Measurements from ENCODE around the gene GREM1. TPM values are rescaled to one million over a fixed set of nuclear protein-coding genes. Genes with fewer than 3 reads are reported as not detected.

The GREM1 gene
- 18.3 and 58.2 TPM in 2 replicates for total RNA-seq

DNA sequence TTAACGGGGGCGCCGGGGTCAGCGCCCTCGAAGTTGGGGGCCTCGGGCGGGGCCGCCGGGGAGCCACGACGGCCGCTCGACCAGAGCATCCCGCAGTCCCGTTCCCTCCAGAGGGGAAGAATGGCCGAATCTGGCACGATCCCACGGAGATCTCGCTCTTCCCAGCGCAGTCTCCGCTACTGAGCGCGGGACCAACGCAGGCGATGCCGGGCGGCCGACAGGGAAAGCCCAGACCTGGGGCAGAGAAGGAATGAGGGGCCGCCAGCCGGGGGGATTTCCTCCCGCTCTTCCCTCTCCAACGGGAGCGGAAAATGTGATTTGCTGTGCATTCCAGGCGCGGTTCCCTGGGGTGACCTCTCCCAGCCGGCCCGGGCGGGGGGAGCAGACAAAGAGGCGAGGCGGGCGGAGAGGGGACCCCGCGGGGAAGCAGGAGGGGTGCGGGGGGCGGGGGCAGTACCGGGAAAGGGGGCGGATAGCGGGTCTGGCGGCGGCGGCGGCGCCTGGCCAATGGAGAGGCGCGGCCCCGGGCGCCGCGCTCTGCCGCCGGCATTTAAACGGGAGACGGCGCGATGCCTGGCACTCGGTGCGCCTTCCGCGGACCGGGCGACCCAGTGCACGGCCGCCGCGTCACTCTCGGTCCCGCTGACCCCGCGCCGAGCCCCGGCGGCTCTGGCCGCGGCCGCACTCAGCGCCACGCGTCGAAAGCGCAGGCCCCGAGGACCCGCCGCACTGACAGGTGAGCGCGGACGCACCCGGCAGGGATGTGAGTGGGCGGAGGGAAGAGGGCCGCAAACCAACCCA, at the start of gene GREM1:
GREM1 (plus strand) TSS at position 579 of the 801 bp plus-strand sequence. CDS start 12,687 bp downstream, outside the sequence.
- no peak for DNase-seq (ENCODE audit: extremely low read depth, low read depth, low spot score)

DNA sequence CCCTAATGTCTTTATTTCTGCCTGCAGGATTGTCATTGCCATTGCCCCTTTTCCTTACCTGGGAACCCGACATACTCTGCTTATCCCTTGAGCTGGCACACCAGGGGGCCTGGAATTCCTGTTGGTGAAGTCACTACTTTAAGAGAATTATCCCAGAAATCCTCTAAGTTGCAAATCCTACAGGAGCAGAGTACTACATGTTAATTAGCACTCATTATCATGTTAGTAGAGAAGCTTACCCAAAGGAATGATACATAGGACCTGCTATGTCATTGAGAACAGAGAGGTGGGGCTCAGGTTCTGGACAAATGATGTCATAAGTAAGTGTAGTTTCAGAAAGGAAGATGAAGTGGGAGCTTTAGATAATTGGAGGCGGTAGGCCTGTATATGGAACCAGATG, 48.9 kb upstream of the GREM1 start:
- DNase-seq (ENCODE audit: extremely low read depth, low read depth, low spot score), result no peak

DNA sequence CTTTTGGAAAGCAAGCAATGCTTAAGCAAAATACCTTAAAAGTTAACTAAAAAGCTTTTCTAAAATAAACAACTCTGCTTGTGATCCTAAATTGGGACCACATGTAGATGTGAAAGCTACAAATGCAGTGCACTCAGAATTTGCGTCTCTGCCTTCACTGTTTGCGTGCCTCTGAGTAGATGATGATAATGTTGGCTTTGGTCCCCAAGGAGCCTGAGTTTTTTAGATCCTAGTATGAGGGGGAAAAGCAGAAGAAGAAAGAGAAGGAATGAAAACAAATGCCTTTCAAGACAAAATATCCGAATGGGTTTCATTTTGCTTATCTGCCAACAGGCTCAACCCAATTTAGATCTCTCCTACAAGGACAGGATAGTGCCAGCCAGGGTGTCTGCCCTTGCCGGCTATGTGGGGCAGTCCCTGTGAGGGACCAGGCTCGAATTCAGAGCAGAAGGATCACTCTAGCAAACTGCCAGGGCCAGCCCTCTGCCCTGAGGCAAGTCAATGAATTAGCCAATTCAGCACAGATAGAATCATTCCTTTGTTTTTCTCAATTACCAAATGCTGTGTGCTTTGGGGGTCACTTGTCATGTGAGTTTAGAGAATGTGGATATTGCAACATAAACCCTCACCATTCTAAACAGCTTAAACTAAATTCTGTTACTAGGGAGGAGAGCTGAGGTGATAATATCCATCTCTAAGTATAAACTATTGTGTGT, 47.8 kb upstream of the GREM1 start:
- no peak for DNase-seq (ENCODE audit: extremely low read depth, low read depth, low spot score)

DNA sequence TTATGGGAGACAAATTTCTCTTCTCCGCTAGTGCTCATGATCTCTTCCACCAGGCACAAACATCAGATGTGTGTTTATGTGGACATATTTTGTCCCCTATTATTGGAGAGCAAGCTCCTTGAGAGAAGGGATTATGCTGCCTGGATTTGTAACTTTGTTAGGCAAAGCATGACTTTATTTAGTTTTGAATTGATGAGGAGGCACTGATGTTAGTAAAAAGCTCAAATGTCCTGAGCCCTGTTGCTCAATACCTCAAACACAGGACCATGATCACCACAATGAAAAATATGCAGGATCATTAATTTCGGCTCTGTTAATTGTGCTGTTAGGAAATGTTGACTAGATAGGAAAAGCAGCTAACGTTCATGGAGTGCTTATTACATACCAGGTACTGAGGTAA, 47.2 kb upstream of the GREM1 start:
- no peak for DNase-seq (ENCODE audit: extremely low read depth, low read depth, low spot score)

DNA sequence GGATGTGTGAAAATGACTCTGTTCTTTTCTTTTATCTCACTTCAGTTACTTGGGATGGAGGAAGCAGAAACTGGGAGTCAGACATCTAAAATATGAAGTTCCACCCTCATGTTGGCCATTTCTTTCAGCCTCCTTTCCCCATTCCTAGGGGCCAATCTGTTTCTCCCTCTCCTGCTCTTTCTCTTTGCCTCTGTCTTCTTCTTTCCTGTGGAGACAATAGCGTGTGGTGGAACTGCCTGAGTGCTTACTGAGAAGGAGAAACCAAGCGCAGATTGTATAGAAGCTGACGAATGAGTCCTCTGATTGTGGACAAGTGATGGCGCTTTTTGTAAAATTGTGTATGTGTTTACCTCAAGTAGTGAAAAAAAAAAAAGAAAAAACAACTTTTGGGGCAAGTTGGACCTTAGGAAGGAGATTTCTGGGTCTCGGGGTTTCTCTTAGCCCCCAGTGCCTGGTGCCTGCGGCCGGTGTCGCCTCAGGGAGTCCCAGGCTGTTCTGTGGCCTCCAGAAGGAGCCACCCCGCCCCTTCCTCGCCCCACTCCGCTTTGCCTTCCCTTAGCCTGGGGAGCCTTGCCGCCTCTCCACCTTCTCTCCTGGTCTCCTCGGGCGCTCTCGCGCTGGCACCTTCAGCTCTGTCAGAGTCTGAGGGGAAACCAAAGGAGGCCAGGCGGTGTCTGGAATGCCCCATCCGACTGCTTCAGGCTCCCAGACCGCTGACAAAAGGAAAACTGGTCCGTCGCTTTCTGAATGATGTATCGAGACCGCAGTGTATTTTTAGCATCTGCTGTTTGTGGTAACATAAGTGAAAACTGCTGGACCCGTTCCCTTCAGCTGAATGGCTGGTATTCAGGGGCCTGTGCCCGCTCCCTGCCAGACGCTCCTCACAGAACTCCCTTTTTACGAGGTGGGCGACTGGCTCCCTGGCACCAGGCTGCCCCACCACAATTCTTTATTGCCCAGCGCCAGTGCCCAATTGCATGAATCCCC, 46.2 kb upstream of the GREM1 start:
- no peak for DNase-seq (ENCODE audit: extremely low read depth, low read depth, low spot score)

DNA sequence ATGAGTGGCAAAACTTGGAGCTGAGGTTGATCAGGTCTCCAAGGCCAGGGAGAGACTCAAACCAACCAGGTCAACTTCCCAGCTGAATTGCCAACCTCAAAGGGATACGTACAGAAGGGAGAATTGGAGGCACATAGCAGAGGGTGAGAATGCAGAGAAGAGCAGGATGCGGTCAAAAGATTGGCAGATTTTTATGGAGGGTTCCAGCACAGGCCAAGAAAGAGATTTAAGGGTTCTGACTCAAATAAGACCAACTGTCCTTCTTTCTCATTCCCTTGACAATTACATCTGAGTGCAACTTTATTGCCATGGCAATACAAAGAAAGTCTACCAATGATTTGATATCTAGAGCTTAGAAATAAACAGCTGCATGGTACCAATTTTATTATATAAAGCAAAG, 43.1 kb upstream of the GREM1 start:
- no peak for DNase-seq (ENCODE audit: extremely low read depth, low read depth, low spot score)

DNA sequence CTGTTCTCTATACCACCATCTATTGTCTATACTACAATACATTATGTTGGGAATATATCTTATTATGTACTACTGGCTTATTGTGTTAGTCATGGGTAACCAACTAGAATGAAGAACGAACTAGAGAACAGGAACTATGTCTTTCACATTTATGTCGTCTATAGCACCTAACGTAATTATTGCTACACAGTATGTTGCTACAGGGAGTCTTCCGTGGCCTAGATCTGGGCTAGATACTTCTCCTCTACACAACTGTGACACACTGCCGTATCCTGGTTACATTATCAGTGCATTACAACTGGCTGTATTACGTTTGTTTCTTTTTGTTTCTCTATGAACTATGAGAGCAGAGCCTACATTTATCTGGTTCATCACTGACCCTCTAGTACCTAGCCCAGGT, 42.3 kb upstream of the GREM1 start:
- no peak for DNase-seq (ENCODE audit: extremely low read depth, low read depth, low spot score)

DNA sequence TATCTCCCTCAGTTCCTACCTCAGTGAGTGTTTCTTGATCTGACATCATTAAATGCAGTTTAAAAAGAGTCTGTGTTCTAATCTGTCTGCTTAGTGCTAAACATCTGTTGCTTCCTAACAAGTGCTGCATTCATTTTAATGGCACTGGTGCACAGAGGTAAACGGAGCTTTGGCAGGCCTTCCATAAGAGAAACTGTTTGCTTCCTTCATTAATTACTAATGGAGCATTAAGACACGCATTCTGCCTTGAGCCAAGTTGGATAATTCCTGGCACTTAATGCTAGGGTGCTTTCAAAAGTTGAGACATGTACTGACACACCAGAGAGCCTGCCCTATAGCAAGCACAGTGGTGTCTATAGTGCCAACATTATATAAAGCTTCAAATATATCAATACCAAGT, 41.6 kb upstream of the GREM1 start:
- DNase-seq (ENCODE audit: extremely low read depth, low read depth, low spot score), result no peak

DNA sequence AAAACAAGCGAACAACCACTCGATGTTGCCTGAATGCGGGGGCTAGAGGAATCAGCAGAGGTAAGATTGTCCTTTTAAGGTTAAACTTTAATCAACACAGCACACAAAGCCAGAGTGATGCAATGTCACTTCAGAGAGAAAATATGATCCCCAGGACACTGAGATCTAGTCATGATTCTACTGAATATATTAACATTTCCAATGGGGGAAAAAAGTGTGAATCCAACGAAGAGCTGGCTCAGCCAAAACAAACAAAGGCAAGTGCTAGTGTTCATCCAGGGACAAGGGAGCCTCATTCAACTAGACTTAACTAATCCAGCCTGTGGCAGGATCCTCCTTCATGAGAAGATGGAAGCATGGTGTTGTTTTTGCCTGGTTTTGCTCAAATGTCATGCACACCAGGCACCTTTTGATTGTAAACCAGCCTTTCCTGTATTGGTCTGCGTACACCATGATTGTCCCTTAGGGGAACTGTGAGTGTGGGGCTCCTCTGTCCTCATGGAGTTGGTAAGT, 40.5 kb upstream of the GREM1 start:
- no peak for DNase-seq (ENCODE audit: extremely low read depth, low read depth, low spot score)

DNA sequence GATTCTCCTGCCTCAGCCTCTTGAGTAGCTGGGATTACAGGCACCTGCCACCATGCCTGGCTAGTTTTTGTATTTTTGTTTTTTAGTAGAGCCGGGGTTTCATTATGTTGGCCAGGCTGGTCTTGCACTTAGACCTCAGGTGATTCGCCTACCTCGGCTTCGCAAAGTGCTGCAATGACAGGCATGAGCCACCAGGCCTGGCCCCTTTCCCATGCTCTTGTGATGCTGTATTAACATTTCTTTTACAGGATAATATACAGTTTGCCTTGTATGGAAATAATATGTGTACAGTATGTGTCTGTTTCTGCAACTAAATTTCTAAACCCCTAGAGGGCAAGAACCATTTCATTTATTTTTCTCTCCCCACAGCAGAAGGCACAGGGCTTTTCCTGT, 38.5 kb upstream of the GREM1 start:
- DNase-seq (ENCODE audit: extremely low read depth, low read depth, low spot score), result no peak

DNA sequence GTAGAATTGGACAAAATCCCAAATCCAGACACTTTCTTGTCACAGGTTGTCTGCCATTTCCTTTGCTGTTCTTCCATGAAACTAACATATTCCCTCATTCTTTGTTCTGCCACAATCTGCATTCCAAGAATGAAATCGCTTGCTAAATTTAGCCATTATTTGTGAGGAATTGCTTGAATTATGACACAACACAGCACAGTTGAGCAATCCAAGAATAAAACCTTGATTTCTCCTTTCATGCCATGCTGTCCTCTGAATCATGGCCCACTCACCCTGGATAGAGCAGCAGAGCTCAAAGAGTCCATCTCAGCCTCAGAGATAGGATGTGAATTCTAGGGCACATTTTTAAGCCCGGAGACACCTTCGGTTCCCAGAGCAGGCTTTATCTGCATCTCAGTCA, 35.2 kb upstream of the GREM1 start:
- DNase-seq (ENCODE audit: extremely low read depth, low read depth, low spot score), result no peak

DNA sequence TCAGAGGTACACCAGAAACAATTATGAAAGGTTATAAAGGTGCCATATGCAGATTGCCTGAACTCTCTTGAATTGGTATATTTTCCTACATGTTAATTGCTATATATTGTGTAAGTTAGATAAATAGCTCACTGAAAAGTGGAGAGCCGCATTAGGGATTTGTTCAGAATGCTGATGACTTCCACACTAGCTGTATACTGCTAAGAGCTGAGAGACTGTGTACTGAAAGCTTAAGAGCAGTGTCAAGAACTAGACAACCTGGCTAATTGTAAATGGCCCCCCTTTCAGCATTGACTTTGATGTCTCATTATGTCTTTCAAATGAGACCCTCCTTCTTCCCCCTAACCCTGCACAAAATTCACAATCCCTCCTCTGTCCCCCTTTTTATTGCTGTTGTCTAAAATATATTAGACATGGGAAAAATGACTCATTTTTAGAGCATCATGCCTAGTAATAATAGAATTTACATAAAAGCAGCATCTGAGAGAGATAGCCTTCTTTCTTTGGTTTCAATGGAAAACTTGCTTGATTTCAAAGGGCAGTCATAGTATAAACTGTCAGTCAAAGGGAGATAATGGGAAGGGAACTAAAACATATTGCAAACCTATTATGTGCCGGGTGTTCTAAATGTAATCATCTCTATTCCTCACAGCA, 34.7 kb upstream of the GREM1 start:
- DNase-seq (ENCODE audit: extremely low read depth, low read depth, low spot score), result no peak

DNA sequence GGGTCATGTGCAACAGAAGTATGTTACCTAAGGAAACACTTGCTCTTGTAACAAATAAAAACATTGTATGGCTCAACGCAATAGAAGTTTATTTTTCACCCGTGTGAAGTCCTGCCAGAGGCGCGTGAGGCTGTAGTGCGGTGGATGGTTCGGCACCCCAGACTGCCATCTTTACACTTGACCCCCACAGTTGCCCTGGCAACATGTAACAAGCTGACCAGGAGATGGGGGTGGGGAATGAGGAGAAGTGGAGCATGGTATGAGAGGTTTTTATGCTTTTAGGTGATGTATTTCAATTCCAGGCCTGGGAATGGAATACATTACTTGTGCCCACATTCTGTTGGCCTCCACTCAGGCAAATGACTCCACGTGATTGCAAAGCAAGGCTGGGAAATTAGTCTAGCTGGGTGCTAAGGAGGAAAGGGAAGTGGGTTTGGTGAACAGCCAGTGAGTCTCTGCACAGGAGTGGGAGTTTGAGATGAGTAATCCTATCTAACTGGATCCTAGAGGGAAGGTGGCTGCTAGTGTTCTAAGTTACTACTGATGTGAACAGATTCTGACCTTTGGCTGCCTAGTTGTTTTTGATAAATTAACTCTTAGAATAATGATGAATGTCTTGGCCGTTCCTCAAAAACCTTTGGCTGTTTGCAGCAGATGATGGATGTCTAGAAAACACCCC, 33.8 kb upstream of the GREM1 start:
- DNase-seq (ENCODE audit: extremely low read depth, low read depth, low spot score), result no peak

DNA sequence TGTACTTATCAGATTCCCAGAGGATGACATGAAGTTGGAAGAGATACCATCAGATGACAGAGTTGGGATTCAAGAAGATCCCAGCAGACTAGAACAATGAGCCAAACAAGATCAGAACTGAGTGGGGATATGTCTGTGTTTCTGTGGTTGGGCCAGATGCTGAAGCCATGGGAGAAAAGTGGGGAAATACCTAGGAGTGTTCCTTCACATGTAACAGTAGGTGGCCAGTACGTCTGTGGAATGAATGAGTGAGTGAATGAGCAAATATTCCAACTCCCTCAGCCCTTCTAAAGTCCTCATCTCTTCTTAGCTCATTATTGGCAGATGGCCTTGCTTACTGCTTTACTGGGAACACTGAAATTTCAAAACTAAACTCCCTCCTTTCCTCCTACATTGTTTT, 32.2 kb upstream of the GREM1 start:
- DNase-seq (ENCODE audit: extremely low read depth, low read depth, low spot score), result no peak

DNA sequence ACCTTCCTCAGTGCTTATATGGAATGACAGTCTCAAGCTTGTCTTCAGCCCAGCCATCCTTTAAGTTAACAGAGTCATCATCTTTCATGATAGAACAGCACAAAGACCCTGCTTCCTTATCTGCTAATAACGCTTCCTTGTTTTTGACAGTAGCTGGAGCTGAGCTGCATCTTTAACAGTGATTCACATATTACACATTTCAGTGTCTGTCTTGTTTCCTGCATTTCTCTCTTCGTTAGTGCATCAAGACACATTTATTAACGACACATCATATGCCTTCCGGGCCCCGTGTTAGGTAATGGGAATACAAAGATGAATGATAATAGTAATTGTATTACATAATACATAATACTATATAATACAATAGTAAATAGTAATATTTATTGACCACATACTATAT, 30.2 kb upstream of the GREM1 start:
- no peak for DNase-seq (ENCODE audit: extremely low read depth, low read depth, low spot score)

DNA sequence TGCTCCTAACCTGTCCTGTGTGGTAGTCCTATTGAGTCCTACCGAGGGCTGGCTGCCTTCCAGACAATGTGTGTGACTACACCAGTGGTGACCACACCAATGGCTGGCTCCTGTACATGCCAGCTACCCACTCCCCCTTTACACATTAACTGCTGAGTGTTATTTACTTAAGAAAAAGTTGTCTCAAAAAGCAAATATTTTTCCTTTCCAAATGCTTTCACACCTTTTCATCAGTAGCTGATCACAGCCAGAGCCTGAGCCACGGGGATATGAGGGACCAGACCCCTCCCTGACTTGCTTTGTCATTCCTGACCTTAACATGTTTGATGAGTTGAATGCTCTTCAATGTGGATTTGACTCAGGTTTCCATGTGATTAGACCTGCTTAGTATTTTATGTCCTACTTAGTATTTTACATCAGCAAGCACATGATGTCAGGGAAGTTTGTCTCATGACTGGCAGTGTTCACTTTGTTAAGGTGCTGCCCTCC, 29.6 kb upstream of the GREM1 start:
- DNase-seq (ENCODE audit: extremely low read depth, low read depth, low spot score), result no peak

DNA sequence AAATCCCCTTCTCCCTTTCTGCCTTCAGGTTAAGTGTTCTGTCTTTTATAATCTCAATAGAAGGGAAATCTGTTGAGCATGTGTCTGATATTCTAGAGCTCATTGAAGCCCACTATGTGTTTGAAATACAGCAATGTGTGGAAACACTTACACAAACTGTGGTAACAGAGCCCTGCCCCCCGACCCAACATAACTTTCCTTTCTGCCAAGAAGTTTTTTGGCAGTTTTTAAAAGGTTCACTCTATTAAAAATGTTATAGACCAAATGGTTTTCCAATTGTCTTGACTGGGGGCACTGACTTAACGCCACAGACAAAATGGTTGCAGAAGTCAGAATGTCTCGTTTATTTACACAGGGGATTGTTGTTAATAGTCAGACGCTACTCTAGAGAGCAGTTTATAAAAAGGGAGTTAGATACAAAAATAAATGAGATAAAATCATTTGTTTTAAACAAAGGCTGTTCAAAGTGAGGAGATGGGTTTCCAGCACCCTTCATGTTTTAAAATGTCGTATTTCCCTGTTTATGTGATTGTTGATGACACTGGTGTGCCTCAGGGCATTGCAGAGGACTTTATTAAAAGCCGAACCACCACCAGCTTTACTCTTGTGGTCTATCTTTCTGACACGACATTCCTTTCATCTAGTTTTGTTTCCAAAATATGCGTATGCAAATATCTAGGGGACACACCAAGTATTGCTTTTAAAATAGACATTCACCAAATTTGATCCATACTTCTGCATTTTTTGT, 26.7 kb upstream of the GREM1 start:
- no peak for DNase-seq (ENCODE audit: extremely low read depth, low read depth, low spot score)

DNA sequence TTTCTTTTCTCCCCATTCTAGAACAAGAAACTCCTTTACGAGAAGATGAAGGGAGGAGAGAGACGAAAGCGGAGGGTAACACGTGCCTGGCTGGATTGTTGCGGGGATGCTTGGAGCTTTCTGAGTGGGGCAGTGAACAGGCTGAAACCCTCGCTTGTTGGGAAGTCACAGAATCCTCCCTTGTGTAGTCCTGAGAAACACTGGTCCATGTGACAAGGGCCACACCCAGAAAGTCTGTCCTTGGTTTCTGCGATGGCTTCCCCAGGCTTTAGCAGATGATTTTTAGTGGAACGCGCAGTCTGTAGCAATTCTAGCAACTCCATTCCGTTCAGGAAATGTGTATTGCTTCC, 26.1 kb upstream of the GREM1 start:
- no peak for DNase-seq (ENCODE audit: extremely low read depth, low read depth, low spot score)

DNA sequence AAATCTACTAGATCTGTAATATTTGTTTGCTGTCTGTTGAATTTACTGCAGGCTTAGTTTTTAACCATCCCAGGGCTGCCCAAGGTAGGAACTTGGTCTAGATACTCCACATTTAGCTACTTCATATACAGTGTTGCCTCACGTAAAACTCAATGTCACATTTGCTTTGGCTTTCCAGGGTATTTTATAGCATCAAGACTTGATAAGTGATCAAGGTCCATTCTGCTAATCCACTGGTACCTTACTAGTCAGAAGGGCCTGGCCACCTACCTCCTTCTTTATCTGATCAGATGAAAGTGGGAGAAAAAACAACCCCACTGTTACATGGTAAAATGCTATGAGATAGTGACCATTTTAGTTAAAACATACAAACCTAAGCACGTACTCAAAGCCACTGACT, 25.5 kb upstream of the GREM1 start:
- DNase-seq (ENCODE audit: extremely low read depth, low read depth, low spot score), result no peak

All from glomerular endothelial cell (primary cell).